KMS-11 (cell line): ENCODE results near the gene C1GALT1C1.

Experiments
- H2AFZ ChIP-seq: fragments of 200-600 bp; sonication (generic); 2 replicates; pipeline ENCODE4 v1.6.1; 2016; ENCODE audit warnings: antibody characterized with exemption, mixed run types, low read depth
- H3K27ac ChIP-seq: fragments of 200-600 bp; sonication (generic); 2 replicates; pipeline ENCODE4 v1.6.1; 2016; ENCODE audit warnings: mild to moderate bottlenecking, mixed run types
- H3K27me3 ChIP-seq: fragments of 200-600 bp; sonication (generic); 2 replicates; pipeline ENCODE4 v1.6.1; 2017; ENCODE audit warnings: mild to moderate bottlenecking, low read depth, mixed run types, moderate library complexity; ENCODE audit not compliant: insufficient read depth
- H3K36me3 ChIP-seq: fragments of 200-600 bp; sonication (generic); 2 replicates; pipeline ENCODE4 v1.6.1; 2017; ENCODE audit warnings: mild to moderate bottlenecking, mixed run types; ENCODE audit not compliant: insufficient read depth
- H3K4me1 ChIP-seq: fragments of 200-600 bp; sonication (generic); 2 replicates; pipeline ENCODE4 v1.6.1; 2016; ENCODE audit warnings: mild to moderate bottlenecking, low read depth, mixed run types; ENCODE audit not compliant: poor library complexity, severe bottlenecking
- H3K4me2 ChIP-seq: fragments of 200-600 bp; sonication (generic); 2 replicates; pipeline ENCODE4 v1.7.0; 2016; ENCODE audit warnings: mild to moderate bottlenecking, mixed run types
- H3K4me3 ChIP-seq: fragments of 200-600 bp; sonication (generic); IDR thresholded peaks from 2 replicates; pipeline ENCODE4 v1.6.1; 2017; ENCODE audit warnings: low read depth, low read length, mixed read lengths; ENCODE audit not compliant: insufficient read depth
- H3K79me2 ChIP-seq: fragments of 200-600 bp; sonication (generic); 2 replicates; pipeline ENCODE4 v1.6.1; 2016; ENCODE audit warnings: low read depth, mixed run types; ENCODE audit not compliant: insufficient read depth
- H3K9ac ChIP-seq: fragments of 200-600 bp; sonication (generic); 2 replicates; pipeline ENCODE4 v1.6.1; 2016; ENCODE audit warnings: mild to moderate bottlenecking, mixed run types
- H4K20me1 ChIP-seq: fragments of 200-600 bp; sonication (generic); 2 replicates; pipeline ENCODE4 v1.6.1; 2016; ENCODE audit warnings: mild to moderate bottlenecking, mixed run types; ENCODE audit not compliant: insufficient read depth
- CTCF ChIP-seq: fragments of 200-600 bp; sonication (generic); conservative IDR thresholded peaks from 2 replicates; pipeline ENCODE4 v1.6.1; 2017; ENCODE audit warnings: low read depth, mild to moderate bottlenecking, antibody characterized with exemption, low read length, moderate library complexity, mixed read lengths

The C1GALT1C1 gene

GRCh38 chrX:120638619-120639018 is 8.8 kb upstream of the C1GALT1C1 start:
- Histone ChIP-seq H4K20me1 (no peaks in the 10 kb centered on the region), H2AFZ (no peak overlapping the region), H3K79me2 (no peaks in the 10 kb centered on the region), H3K4me2 (no peak overlapping the region), H3K9ac (no peak overlapping the region), H3K4me1 (no peaks in the 10 kb centered on the region), H3K27me3 (no peaks in the 10 kb centered on the region), H3K27ac (no peak overlapping the region), H3K36me3 (no peaks in the 10 kb centered on the region), H3K4me3 (no peak overlapping the region)
- TF ChIP-seq CTCF, result no peak

GRCh38 chrX:120625371-120625770 is 4.5 kb downstream of the C1GALT1C1 start:
- H4K20me1 ChIP-seq, result no peaks in the 10 kb centered on the region

GRCh38 chrX:120617996-120618630 is 11.7 kb downstream of the C1GALT1C1 start:
- Histone ChIP-seq H3K4me2 (no peak overlapping the region), H3K4me1 (no peaks in the 10 kb centered on the region), H3K27me3 (no peaks in the 10 kb centered on the region), H3K36me3 (no peaks in the 10 kb centered on the region), H3K4me3 (no peak overlapping the region), H4K20me1 (no peaks in the 10 kb centered on the region), H3K79me2 (no peaks in the 10 kb centered on the region), H2AFZ (no peak overlapping the region), H3K27ac (no peak overlapping the region), H3K9ac (no peak overlapping the region)
- no peak for TF ChIP-seq CTCF

More at GRCh38 chrX:120625371-120625770, 4.5 kb downstream of the C1GALT1C1 start:
- no peaks in the 10 kb centered on the region for H3K27me3 ChIP-seq
- H3K27ac ChIP-seq, result no peak overlapping the region
- H3K4me2 ChIP-seq, result no peak overlapping the region
- no peak overlapping the region for H3K9ac ChIP-seq
- H3K36me3 ChIP-seq, result no peaks in the 10 kb centered on the region
- H3K4me3 ChIP-seq, result no peak overlapping the region
- peaks cover 15% of the 10 kb centered on the region for H3K79me2 ChIP-seq
- H3K4me1 ChIP-seq, result peaks cover 16% of the 10 kb centered on the region
- no peak for TF ChIP-seq CTCF
- H2AFZ ChIP-seq, result no peak overlapping the region

GRCh38 chrX:120614816-120615215 is 15.0 kb downstream of the C1GALT1C1 start:
- H3K79me2 ChIP-seq, result no peaks in the 10 kb centered on the region
- no peak overlapping the region for H3K9ac ChIP-seq
- no peaks in the 10 kb centered on the region for H3K36me3 ChIP-seq
- no peak for TF ChIP-seq CTCF
- H2AFZ ChIP-seq, result no peak overlapping the region
- H3K4me2 ChIP-seq, result no peak overlapping the region
- no peak overlapping the region for H3K27ac ChIP-seq
- H4K20me1 ChIP-seq, result no peaks in the 10 kb centered on the region
- no peaks in the 10 kb centered on the region for H3K27me3 ChIP-seq
- H3K4me3 ChIP-seq, result no peak overlapping the region
- H3K4me1 ChIP-seq, result no peaks in the 10 kb centered on the region
